ENCODE measurements around the gene DENND6B. TPM values are rescaled to one million over a fixed set of nuclear protein-coding genes. Genes with fewer than 3 reads are reported as not detected.

The DENND6B gene
- total and polyA plus RNA-seq, 2 of the 13 experiments (the other 11 are each of a cell fraction or from before 2014, with no cell fraction given): 0.95 to 3.8 TPM

DNA sequence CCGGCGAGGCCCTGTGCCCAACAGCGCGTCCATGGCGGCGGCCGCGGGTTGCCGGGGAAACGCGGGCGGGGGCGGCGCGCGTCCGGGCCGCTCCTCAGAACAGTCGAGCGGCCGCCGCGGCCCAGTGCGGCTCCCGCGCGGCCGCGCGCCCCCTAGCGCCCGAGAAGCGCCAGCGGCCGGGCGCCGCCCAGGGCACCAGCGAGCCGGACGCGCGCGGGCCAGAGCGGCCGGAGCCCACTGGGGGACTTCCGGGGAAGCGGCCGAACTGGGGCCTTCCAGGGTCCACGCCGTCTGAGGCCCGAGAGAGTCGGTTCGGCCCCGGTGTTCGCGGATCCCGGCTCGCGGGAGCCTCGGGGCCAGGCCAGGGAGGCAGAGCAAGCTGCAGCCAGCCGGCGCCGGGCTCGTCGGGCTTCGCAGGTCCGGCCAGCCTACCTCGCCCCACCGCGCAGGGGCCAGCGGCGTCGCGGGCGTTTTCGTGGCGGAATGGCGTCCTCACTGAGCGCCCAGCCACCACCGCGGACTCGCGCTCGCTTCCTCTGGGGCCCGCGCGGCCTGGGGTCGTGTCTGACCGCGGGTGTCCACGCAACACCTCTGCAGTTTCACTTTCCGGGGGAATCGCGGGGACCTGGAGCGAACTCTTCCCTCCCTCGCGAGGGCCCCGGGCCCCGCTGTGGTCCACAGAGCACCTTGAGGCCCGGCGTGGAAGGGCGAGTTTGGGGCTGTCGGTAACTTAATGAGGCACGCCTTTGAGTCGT lies at the start of gene DENND6B (continued):
- TF ChIP-seq FOXP1 (IDR thresholded peaks at IDR 0.05) (no peak), FOXP1 (CRISPR knock-in tag; IDR thresholded peaks at IDR 0.05) (no peak), GABPA (IDR thresholded peaks at IDR 0.05; ENCODE audit: low read depth, low read length) (peak; percentile 72), GABPA (CRISPR knock-in tag; IDR thresholded peaks at IDR 0.05; ENCODE audit: low read depth) (peak; percentile 72), STAG1 (CRISPR knock-in tag; IDR thresholded peaks at IDR 0.05) (peak; percentile 64), CBX1 (IDR thresholded peaks at IDR 0.05; ENCODE audit: low read depth) (peak; percentile 45), KLF9 (CRISPR knock-in tag; IDR thresholded peaks at IDR 0.05; ENCODE audit: low read depth) (no peak), CEBPG (CRISPR knock-in tag; IDR thresholded peaks at IDR 0.05) (no peak), PCBP2 (optimal IDR thresholded peaks at IDR 0.05; ENCODE audit: low read depth, low read length, poor library complexity, severe bottlenecking) (no peak), FOXK1 (CRISPR knock-in tag; IDR thresholded peaks at IDR 0.05; ENCODE audit: borderline replicate concordance, low read depth) (no peak), PLRG1 (conservative IDR thresholded peaks at IDR 0.05) (no peak), SOX13 (IDR thresholded peaks at IDR 0.05) (no peak), SOX13 (CRISPR knock-in tag; conservative IDR thresholded peaks at IDR 0.05 in 1 of 2, IDR thresholded peaks at IDR 0.05 in 1 of 2) (no peak), ZSCAN31 (CRISPR knock-in tag; IDR thresholded peaks at IDR 0.05; ENCODE audit: low read depth) (peak; percentile 20; the same call in 1 of the 2 replicates), ATF7 (IDR thresholded peaks at IDR 0.05) (no peak), ATF7 (CRISPR knock-in tag; IDR thresholded peaks at IDR 0.05) (peak; percentile 50; the same call in 1 of the 2 replicates), ELF3 (CRISPR knock-in tag; IDR thresholded peaks at IDR 0.05) (peak; percentile 60), ZNF670 (CRISPR knock-in tag; IDR thresholded peaks at IDR 0.05; ENCODE audit: borderline replicate concordance) (no peak), ZNF350 (CRISPR knock-in tag; IDR thresholded peaks at IDR 0.05; ENCODE audit: borderline replicate concordance, low read depth) (no peak)
- TF ChIP-seq, protein P1, sequence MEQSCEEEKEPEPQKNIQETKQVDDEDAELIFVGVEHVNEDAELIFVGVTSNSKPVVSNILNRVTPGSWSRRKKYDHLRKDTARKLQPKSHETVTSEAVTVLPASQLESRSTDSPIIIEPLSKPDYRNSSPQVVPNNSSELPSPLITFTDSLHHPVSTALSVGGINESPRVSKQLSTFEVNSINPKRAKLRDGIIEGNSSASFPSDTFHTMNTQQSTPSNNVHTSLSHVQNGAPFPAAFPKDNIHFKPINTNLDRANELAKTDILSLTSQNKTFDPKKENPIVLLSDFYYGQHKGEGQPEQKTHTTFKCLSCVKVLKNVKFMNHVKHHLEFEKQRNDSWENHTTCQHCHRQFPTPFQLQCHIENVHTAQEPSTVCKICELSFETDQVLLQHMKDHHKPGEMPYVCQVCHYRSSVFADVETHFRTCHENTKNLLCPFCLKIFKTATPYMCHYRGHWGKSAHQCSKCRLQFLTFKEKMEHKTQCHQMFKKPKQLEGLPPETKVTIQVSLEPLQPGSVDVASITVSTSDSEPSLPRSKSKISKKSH (CRISPR knock-in tag; IDR thresholded peaks at IDR 0.05; ENCODE audit: borderline replicate concordance): no peak
- TF ChIP-seq, protein P2, sequence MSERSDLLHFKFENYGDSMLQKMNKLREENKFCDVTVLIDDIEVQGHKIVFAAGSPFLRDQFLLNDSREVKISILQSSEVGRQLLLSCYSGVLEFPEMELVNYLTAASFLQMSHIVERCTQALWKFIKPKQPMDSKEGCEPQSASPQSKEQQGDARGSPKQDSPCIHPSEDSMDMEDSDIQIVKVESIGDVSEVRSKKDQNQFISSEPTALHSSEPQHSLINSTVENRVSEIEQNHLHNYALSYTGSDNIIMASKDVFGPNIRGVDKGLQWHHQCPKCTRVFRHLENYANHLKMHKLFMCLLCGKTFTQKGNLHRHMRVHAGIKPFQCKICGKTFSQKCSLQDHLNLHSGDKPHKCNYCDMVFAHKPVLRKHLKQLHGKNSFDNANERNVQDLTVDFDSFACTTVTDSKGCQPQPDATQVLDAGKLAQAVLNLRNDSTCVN (CRISPR knock-in tag; IDR thresholded peaks at IDR 0.05; ENCODE audit: borderline replicate concordance): no peak
- TF ChIP-seq, protein P3, sequence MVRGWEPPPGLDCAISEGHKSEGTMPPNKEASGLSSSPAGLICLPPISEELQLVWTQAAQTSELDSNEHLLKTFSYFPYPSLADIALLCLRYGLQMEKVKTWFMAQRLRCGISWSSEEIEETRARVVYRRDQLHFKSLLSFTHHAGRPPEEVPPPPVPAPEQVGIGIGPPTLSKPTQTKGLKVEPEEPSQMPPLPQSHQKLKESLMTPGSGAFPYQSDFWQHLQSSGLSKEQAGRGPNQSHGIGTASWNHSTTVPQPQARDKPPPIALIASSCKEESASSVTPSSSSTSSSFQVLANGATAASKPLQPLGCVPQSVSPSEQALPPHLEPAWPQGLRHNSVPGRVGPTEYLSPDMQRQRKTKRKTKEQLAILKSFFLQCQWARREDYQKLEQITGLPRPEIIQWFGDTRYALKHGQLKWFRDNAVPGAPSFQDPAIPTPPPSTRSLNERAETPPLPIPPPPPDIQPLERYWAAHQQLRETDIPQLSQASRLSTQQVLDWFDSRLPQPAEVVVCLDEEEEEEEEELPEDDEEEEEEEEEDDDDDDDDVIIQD (CRISPR knock-in tag; IDR thresholded peaks at IDR 0.05; ENCODE audit: low read depth): no peak
- TF ChIP-seq, protein P4, sequence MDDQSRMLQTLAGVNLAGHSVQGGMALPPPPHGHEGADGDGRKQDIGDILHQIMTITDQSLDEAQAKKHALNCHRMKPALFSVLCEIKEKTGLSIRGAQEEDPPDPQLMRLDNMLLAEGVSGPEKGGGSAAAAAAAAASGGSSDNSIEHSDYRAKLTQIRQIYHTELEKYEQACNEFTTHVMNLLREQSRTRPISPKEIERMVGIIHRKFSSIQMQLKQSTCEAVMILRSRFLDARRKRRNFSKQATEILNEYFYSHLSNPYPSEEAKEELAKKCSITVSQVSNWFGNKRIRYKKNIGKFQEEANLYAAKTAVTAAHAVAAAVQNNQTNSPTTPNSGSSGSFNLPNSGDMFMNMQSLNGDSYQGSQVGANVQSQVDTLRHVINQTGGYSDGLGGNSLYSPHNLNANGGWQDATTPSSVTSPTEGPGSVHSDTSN (CRISPR knock-in tag; IDR thresholded peaks at IDR 0.05; ENCODE audit: borderline replicate concordance): 0 out of 2 replicates have a peak, but pooled peaks have one; percentile 60
- TF ChIP-seq, protein P5, sequence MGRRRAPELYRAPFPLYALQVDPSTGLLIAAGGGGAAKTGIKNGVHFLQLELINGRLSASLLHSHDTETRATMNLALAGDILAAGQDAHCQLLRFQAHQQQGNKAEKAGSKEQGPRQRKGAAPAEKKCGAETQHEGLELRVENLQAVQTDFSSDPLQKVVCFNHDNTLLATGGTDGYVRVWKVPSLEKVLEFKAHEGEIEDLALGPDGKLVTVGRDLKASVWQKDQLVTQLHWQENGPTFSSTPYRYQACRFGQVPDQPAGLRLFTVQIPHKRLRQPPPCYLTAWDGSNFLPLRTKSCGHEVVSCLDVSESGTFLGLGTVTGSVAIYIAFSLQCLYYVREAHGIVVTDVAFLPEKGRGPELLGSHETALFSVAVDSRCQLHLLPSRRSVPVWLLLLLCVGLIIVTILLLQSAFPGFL (CRISPR knock-in tag; IDR thresholded peaks at IDR 0.05): peak; percentile 87
- TF ChIP-seq, protein P6, sequence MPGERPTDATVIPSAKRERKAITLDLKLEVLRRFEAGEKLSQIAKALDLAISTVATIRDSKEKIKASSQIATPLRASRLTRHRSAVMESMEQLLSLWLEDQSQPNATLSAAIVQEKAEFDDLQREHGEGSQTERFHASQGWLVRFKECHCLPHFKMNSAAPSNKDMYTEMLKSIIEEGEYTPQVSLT (CRISPR knock-in tag; IDR thresholded peaks at IDR 0.05; ENCODE audit: borderline replicate concordance, low read depth): no peak; the same call in 1 of the 2 replicates

All from HepG2 (cell line).